ENCODE data around the gene ZNF296.

ZNF296 gene

DNA sequence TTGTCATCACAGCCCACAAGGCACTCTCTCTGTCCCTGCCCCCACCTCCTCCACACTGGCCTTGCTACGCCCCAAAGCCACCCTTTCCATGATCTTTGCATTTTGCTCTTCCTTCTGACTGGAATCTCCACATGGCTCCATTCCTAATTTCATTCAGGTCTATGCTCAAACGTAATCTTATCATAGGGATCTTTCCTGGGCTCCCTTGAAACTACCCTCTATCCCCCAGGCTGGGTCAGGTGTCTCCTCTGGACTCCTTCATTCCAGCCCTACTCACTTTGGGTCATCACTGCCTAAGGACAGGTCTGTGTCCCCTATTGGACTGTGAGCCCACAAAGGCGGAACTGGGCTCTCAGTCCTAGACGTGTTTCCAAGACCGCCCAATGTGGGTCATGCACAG is 5.9 kb upstream of the ZNF296 start:
- DNase-seq (ENCODE audit: low read depth): no peak

- DNase-seq (ENCODE audit: low read depth): no peak
Observed at GRCh38 chr19:45079911-45080370, 3.7 kb upstream of the ZNF296 start.

GRCh38 chr19:45079063-45079910 is 3.0 kb upstream of the ZNF296 start, which contains the start of gene GEMIN7:
TSS of gene GEMIN7 (plus strand) at chr19:45079260. CDS start at chr19:45090115, 10,855 bp downstream.
- DNase-seq (ENCODE audit: low read depth): no peak

GRCh38 chr19:45078390-45079062 is 2.2 kb upstream of the ZNF296 start:
- no peak for DNase-seq (ENCODE audit: low read depth)

DNA sequence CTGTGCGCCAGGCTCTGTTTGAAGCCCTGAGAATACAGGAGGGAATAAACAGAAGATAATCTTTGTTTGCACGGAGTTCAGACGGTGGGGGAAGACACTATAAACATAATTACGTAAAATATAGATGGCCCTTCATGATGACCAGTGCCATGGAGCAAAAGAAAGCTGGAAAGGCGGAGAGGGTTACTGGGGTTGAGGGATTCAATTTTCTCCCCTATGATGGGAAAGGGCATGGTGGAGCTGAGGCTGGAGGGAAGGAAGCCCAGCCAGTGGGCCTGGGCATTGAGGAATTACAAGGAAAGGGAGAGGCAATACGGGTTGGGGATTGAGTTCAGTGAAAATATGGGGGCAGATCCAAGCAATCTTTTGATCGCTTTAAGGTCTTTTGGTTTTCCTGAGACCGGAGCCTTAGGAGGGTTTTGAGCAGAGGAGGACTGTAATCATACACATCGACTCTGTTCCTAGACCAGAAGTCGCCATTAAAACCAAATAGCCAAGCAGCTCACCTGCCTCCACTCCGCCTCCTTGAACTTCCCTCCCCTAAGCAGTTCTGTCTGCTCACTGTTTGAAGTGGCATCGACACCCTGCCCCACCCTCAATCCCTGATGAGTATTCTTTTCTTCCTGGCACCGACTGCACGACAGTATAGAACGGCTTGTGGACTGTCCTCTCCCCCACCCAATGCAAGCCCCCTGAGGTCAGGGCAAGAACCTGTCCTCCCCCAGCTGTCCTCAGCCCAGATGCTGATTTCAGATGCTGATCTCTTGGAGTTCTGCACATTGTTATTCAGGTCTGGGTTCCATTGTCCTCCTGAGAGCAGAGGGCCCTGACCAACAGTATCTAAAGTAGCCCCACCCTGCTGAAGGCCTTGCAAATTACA is 813 bp upstream of the ZNF296 start:
- DNase-seq (ENCODE audit: low read depth): no peak

DNA sequence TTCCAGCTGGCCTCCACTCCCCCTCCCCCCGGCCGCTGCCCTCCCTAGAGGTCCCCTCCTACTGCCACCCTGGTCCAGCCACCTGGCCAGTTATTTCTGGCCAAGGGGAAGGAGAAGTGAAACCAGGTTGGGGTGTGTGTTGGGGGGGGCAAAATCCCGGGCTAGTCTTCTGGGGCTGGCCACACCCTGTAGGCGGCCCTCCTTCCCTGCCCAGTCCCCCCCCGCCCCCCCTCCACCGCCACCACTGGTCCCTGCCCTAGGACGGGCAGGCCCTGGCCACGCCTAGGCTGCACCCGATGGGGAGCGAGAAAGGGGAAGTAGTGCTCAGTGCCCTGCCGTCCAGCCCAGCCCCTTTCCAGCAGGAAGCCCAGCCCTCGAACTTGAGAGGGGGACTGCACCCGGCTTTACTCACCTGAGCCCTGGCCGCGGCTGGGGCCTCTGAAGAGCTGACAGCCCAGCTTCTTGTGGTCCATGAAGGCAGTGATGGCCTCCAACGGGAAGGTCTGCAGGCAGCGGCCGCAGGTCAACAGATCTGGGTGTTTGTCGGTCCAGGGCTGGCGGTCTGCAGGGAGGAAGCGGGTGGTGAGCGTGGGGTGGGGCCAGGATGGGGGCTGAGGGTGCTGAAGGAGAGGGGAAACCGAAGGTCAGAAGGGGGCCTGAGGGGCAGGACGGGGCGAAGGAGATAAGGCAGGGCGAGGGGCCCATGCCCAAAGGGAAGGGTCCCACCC is 813 bp downstream of the ZNF296 start:
- no peak for DNase-seq (ENCODE audit: low read depth)

DNA sequence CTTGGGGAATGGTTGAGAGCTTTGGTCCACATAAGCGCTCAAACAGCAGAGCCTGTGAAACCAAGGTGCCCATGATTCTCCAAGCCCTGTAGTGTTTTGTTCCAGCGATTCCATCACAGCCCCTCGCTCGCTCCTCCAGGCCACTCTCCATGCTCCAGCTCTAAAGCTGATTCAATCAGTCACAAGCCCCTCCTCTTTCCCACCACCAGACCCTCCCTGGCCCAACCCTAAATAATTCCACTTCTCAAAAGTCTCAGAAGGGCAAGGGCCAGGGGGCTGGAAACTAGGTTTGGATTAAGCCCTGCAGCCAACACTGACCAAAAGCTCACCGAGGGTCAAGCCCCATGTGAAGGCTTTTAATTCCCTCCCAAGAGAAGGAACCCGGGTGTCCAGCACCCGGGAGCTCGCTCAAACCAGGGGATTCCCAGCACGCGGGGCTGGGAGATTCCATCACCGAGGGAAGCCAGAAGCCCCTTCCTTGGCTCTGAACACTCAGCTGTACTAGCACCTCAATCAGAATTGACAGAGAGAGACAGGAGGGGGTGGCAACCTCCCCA is 1.5 kb downstream of the ZNF296 start:
- no peak for DNase-seq (ENCODE audit: low read depth)

DNA sequence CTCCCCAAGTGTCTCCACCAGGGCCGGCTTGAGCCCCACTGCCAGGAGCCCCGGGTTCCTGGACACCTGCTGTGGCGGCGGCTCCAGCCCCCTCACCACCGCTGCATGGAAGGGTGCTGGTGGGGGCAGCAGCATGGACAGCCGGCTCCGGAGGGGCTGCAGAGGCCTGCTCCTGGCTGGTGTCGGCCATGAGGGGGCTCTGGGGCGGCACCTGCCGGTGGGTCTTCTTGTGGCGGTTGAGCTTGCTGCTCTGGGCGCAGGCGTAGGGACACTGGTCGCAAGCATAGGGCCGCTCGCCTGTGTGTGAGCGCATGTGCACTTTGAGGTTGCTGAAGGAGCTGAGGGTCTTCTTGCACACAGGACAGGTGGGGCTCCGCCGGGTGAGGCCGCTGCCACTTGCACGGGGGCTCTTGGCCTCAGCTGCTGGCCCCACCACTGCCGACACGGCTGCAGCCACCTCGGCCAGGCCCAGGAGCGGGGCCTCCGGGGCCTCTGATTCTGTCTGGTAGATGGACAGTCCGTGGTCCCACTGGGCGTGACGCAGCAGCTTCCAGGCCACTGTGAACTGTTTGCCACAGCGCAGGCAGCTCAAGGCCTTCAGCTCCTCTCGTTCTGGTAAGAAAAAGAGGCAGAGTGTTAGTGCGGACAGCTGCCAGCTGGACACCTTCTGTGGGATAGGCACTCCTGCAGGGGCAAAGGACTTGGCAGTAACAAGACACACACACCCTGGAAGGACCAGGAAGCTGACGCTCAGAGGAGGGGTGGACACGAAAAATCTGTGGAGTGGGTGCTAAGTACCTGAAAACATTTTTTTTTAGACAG is 4.1 kb downstream of the ZNF296 start:
- no peak for DNase-seq (ENCODE audit: low read depth)

DNA sequence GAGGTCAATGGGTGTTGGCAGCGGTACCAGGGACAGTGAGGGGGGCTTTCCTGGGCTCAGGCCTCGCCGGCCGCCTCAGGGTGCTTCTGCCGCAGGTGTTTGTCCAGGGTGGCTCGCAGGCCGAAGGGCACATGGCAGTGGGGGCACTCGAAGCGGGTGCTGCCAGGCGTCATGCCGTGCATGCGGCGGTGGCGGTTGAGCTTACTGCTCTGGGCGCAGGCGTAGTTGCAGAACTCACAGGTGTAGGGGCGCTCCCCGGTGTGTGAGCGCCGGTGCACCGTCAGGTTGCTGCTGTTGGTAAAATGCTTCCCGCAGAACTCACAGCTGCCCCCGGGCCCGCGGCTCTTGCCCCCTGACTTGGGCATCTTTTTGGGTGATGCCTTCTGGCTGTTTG is 4.7 kb downstream of the ZNF296 start:
- DNase-seq (ENCODE audit: low read depth): no peak

DNA sequence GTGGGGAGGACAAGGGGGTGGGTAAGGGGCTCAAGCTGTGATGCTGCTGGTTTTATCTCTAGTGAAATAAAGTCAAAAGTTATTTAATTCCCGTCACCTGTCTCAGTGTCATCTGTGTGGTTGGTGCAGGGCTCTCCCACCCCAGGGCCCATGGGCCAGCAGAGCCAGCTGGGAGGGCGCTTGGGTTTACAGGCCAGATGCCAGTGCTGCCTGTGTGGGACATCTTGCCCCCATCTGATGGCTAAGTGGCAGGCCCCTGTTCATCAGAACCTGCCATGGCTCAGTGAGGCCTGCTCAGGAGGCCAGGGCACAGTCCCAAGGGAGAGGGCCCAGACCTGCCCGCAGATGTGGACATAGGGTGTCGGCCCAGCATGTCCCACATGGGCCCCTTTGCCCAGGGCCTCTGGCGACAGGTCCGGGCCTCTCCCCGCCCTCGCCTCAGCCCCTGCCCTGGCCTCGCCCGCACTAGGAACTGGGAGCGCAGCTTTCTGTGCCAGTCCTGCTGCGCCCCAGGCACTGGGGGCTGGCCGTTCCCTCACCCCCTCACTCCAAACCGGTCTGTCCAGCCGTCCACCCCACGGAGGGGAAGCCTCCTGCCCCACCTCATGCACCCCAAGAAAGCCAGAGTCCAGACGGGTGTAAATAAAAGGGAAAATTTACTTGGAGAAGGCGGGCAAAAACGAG is 5.3 kb downstream of the ZNF296 start:
- no peak for DNase-seq (ENCODE audit: low read depth)

DNA sequence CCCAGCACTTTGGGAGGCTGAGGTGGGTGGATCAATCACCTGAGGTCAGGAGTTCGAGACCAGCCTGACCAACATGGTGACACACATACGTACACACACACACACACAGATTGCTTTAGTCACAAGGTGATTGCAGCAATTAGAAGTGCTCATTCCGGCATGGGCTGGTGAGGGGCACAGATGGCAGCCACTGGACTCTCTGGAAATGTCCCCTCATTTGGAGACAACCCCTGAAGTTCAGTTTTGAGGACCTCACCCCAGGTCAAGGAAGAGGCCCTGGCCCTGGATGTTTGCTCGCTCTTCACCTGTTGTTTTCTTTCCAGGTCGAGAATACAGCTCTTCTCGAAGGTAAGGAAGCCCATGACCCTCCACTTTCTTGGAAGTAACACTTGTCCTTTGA is 6.1 kb downstream of the ZNF296 start:
- no peak for DNase-seq (ENCODE audit: low read depth)

- DNase-seq (ENCODE audit: low read depth): no peak
Observed at GRCh38 chr19:45069056-45069455, 7.2 kb downstream of the ZNF296 start.

- DNase-seq (ENCODE audit: low read depth): no peak
Observed at GRCh38 chr19:45068041-45068440, 8.2 kb downstream of the ZNF296 start.

DNA sequence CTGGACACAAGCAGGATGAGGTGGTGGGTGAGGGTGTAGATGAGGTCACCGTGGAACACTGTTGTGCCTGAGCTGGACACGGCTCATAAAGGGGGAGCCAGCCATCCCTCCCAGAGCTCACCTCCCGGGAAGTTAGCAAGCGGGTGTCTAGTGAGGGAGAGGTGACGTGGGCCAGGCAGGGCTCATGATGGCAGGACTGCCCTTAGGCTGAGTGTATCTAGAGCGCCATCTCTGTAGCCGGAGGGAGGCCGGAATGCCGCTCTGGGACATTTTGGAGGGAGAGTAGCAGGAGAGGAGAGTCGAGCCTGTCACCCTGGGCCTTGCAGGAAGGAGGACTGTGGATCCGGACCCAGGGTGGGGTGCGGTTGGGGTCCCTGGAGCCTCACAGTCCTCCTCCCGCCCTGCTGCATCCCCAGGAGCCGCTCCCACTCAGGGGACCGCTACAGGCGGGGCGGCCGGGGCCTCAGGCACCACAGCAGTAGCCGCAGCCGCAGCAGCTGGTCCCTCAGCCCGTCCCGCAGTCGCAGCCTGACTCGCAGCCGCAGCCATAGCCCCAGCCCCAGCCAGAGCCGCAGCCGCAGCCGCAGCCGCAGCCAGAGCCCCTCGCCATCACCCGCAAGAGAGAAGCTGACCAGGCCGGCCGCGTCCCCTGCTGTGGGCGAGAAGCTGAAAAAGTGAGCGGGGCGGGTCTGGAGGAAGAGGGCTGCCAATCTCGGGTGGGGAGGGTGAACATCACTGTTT is 9.2 kb downstream of the ZNF296 start:
- DNase-seq (ENCODE audit: low read depth): no peak

GRCh38 chr19:45063851-45064801 is 12.2 kb downstream of the ZNF296 start:
- DNase-seq (ENCODE audit: low read depth): no peak

- DNase-seq (ENCODE audit: low read depth): no peak
Observed at GRCh38 chr19:45061965-45062364, 14.3 kb downstream of the ZNF296 start.

DNA sequence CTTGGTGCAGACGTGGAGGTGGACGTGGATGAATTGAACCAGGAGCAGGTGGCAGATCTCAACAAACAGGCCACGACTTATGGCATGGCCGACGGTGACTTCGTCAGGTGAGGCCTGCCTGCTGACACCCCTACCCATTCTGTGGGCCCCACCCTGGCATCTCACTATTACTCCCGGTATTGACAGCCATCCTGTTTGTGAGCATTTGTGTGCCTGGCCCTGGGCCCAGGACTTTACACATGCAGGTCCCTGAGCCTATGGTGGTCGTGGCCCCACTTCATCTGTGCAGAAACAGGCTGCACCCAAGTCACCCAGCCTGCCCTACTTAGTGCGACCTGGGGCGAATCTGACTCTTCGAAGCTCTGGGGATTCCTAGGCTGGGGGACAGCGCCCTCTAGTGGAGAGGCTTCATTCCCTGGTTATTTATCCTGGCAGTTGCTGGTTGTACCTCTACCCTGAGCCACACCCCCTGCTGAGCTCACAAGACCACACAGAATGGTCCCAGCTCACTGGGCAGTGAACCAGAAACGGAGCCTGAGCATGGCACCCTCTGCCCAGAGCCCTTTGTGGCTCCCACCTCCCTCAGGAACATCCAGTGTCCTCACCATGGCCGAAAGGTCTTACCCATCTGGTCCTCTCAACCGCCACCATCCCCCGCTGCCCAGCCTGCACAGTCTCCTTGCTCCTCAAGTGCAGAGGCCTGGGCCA is 16.9 kb downstream of the ZNF296 start:
- DNase-seq (ENCODE audit: low read depth): no peak

All from HS-5 (cell line).